DMS153 treated with DMSO at 0.1 percent for 48 hours (cell line): ENCODE data around the gene CBR3.
"Not testable (repeated sequence)": the region's sequence is repeated elsewhere in the genome, so short reads cannot be mapped to it uniquely, and the experiment has no call there.

Source experiments
- DNase-seq: peaks from one replicate; lab custom pipeline; 2025; ENCODE audit not compliant: unreplicated experiment; lab: John Stamatoyannopoulos, UW

CBR3 gene

GRCh38 chr21:36134803-36135390 is at the start of gene CBR3:
Gene CBR3, plus strand, starts transcription at chr21:36135079. Its CDS starts 114 bp downstream, at chr21:36135193.
- DNase-seq = no peak

- DNase-seq = no peak
Measured at GRCh38 chr21:36087362-36088138, 47.3 kb upstream of the CBR3 start.

GRCh38 chr21:36089946-36090345 is 44.9 kb upstream of the CBR3 start:
- no peak for DNase-seq

- DNase-seq = no peak
Measured at GRCh38 chr21:36092681-36093080, 42.2 kb upstream of the CBR3 start.

GRCh38 chr21:36093512-36093911 is 41.4 kb upstream of the CBR3 start:
- DNase-seq = no peak

GRCh38 chr21:36096398-36097290 is 38.2 kb upstream of the CBR3 start:
- no peak for DNase-seq

- DNase-seq = no peak
Measured at GRCh38 chr21:36097427-36098181, 37.3 kb upstream of the CBR3 start.

GRCh38 chr21:36098182-36098532 is 36.7 kb upstream of the CBR3 start:
- DNase-seq = no peak

GRCh38 chr21:36099000-36099399 is 35.9 kb upstream of the CBR3 start:
- no peak for DNase-seq

GRCh38 chr21:36099695-36100211 is 35.1 kb upstream of the CBR3 start:
- DNase-seq = not testable (repeated sequence)

GRCh38 chr21:36100971-36101641 is 33.8 kb upstream of the CBR3 start:
- DNase-seq = no peak

- no peak for DNase-seq
Measured at GRCh38 chr21:36103434-36103833, 31.4 kb upstream of the CBR3 start.

GRCh38 chr21:36104317-36105300 is 30.3 kb upstream of the CBR3 start:
- DNase-seq = no peak

GRCh38 chr21:36105327-36105842 is 29.5 kb upstream of the CBR3 start:
- DNase-seq = no peak

GRCh38 chr21:36109868-36110267 is 25.0 kb upstream of the CBR3 start:
- DNase-seq = no peak

- no peak for DNase-seq
Measured at GRCh38 chr21:36111238-36111637, 23.6 kb upstream of the CBR3 start.

GRCh38 chr21:36113647-36114428 is 21.0 kb upstream of the CBR3 start:
- DNase-seq = peak; percentile 79

- DNase-seq = no peak
Measured at GRCh38 chr21:36115138-36115730, 19.6 kb upstream of the CBR3 start.
